GM19395 (cell line): Measurements from ENCODE around the gene FMNL2.

Experiments used
- ATAC-seq: cut with Tn5 transposase; IDR thresholded peaks from one replicate; pipeline ENCODE4 v1.9.1; 2021; ENCODE audit warnings: mild to moderate bottlenecking, moderate library complexity; ENCODE audit not compliant: unreplicated experiment

The FMNL2 gene

GRCh38 chr2:152489364-152489763 is 154.4 kb downstream of the FMNL2 start:
- ATAC-seq: no peak

GRCh38 chr2:152490686-152491455 is 155.9 kb downstream of the FMNL2 start:
- no peak for ATAC-seq

- no peak for ATAC-seq
These were observed 157.2 kb downstream of the FMNL2 start for GRCh38 chr2:152492131-152492530.

GRCh38 chr2:152492911-152493310 is 157.9 kb downstream of the FMNL2 start:
- ATAC-seq: no peak

- no peak for ATAC-seq
These were observed 158.4 kb downstream of the FMNL2 start for GRCh38 chr2:152493417-152493816.

- ATAC-seq: no peak
These were observed 159.1 kb downstream of the FMNL2 start for GRCh38 chr2:152493945-152494528.

GRCh38 chr2:152496371-152496770 is 161.4 kb downstream of the FMNL2 start:
- no peak for ATAC-seq

- no peak for ATAC-seq
These were observed 162.6 kb downstream of the FMNL2 start for GRCh38 chr2:152497481-152498052.

GRCh38 chr2:152499331-152499816 is 164.4 kb downstream of the FMNL2 start:
- ATAC-seq: no peak

- ATAC-seq: peak; percentile 52
These were observed 165.1 kb downstream of the FMNL2 start for GRCh38 chr2:152499896-152500735.

- no peak for ATAC-seq
These were observed 165.8 kb downstream of the FMNL2 start for GRCh38 chr2:152500772-152501171.

GRCh38 chr2:152501666-152502065 is 166.7 kb downstream of the FMNL2 start:
- ATAC-seq: no peak

GRCh38 chr2:152504618-152505017 is 169.6 kb downstream of the FMNL2 start:
- ATAC-seq: no peak

- ATAC-seq: no peak
These were observed 170.5 kb downstream of the FMNL2 start for GRCh38 chr2:152505495-152505906.

- peak; percentile 54 for ATAC-seq
These were observed 171.9 kb downstream of the FMNL2 start for GRCh38 chr2:152506843-152507242.

- no peak for ATAC-seq
These were observed 172.9 kb downstream of the FMNL2 start for GRCh38 chr2:152507907-152508306.

- ATAC-seq: no peak
These were observed 173.5 kb downstream of the FMNL2 start for GRCh38 chr2:152508446-152508845.

GRCh38 chr2:152509772-152510491 is 175.0 kb downstream of the FMNL2 start:
- ATAC-seq: no peak

- no peak for ATAC-seq
These were observed 175.6 kb downstream of the FMNL2 start for GRCh38 chr2:152510621-152511020.

- no peak for ATAC-seq
These were observed 177.0 kb downstream of the FMNL2 start for GRCh38 chr2:152511981-152512380.
